ENCODE measurements around the gene LRMDA.

The LRMDA gene

GRCh38 chr10:75648351-75648750, 216.9 kb downstream of the LRMDA start:
- no peak for TF ChIP-seq CTCF (IDR thresholded peaks at IDR 0.05)

GRCh38 chr10:75648854-75649253, 217.4 kb downstream of the LRMDA start:
- no peak for TF ChIP-seq CTCF (IDR thresholded peaks at IDR 0.05)

GRCh38 chr10:75649466-75649865, 218.0 kb downstream of the LRMDA start:
- TF ChIP-seq CTCF (IDR thresholded peaks at IDR 0.05), result no peak

- no peak for TF ChIP-seq CTCF (IDR thresholded peaks at IDR 0.05)
Observed at GRCh38 chr10:75650648-75651047, 219.2 kb downstream of the LRMDA start.

GRCh38 chr10:75651417-75651816, 220.0 kb downstream of the LRMDA start:
- TF ChIP-seq CTCF (IDR thresholded peaks at IDR 0.05), result peak; percentile 22; the same call in 1 of the 2 replicates

GRCh38 chr10:75652146-75652740, 220.8 kb downstream of the LRMDA start:
- no peak for TF ChIP-seq CTCF (IDR thresholded peaks at IDR 0.05)

GRCh38 chr10:75653761-75654160, 222.3 kb downstream of the LRMDA start:
- TF ChIP-seq CTCF (IDR thresholded peaks at IDR 0.05), result no peak
